DMS79 treated with DMSO at 0.1 percent for 48 hours (cell line): ENCODE data around the gene KCNH2.

Experiments
- DNase-seq: peaks from one replicate; lab custom pipeline; 2025; lab: John Stamatoyannopoulos, UW

The KCNH2 gene

GRCh38 chr7:150947761-150948651 lies 30.1 kb downstream of the KCNH2 start:
- DNase-seq = no peak

- DNase-seq = no peak
Observed at GRCh38 chr7:150947241-150947745, 30.8 kb downstream of the KCNH2 start.

- DNase-seq = no peak
Observed at GRCh38 chr7:150946421-150947240, 31.5 kb downstream of the KCNH2 start.

GRCh38 chr7:150945853-150946420 lies 32.2 kb downstream of the KCNH2 start:
- DNase-seq = no peak

GRCh38 chr7:150945171-150945852 lies 32.8 kb downstream of the KCNH2 start:
- DNase-seq = no peak

GRCh38 chr7:150944066-150945042 lies 33.8 kb downstream of the KCNH2 start:
- no peak for DNase-seq

- DNase-seq = no peak
Observed at GRCh38 chr7:150943453-150943814, 34.7 kb downstream of the KCNH2 start.

- no peak for DNase-seq
Observed at GRCh38 chr7:150942591-150943452, 35.3 kb downstream of the KCNH2 start.

GRCh38 chr7:150942001-150942590 lies 36.0 kb downstream of the KCNH2 start:
- peak; percentile 76 for DNase-seq

- peak; percentile 66 for DNase-seq
Observed at GRCh38 chr7:150941351-150942000, 36.6 kb downstream of the KCNH2 start.

GRCh38 chr7:150940431-150941102 lies 37.6 kb downstream of the KCNH2 start:
- DNase-seq = peak; percentile 82

- DNase-seq = no peak
Observed at GRCh38 chr7:150939466-150939865, 38.7 kb downstream of the KCNH2 start.

GRCh38 chr7:150939052-150939451 lies 39.1 kb downstream of the KCNH2 start:
- DNase-seq = no peak

GRCh38 chr7:150938566-150938965 lies 39.6 kb downstream of the KCNH2 start:
- DNase-seq = no peak

GRCh38 chr7:150937848-150938561 lies 40.1 kb downstream of the KCNH2 start:
- peak; percentile 71 for DNase-seq

- DNase-seq = no peak
Observed at GRCh38 chr7:150936018-150936417, 42.1 kb downstream of the KCNH2 start.

GRCh38 chr7:150935149-150935548 lies 43.0 kb downstream of the KCNH2 start:
- DNase-seq = no peak
